Psoas muscle (tissue), 8 donors: ENCODE measurements around the gene PPFIA1. TPM values are rescaled to one million over a fixed set of nuclear protein-coding genes. Genes with fewer than 3 reads are reported as not detected.
A peak's percentile ranks its signal among the peaks of the same experiment; 100 is the strongest.

Source experiments
- ATAC-seq, 4 donors: fragments of 200-7000 bp; cut with Tn5 transposase; one replicate each; pipeline ENCODE4 v1.9.1; 2020; ENCODE audit warnings: moderate library complexity in 3 of 4, mild to moderate bottlenecking in 2 of 4
- DNase-seq, 2 donors: peaks; one replicate each; pipeline ENCODE4 v3.0.0-alpha.2; 2020
- H3K27ac ChIP-seq: fragments of 200-600 bp; one replicate; pipeline ENCODE4 v1.8.0; 2022
- H3K27me3 ChIP-seq, 3 donors: fragments of 200-600 bp in 1 of 3; one replicate each; pipeline versions ENCODE4 v1.6.1 to v1.8.0; 2013 to 2022; ENCODE audit warnings: low read length in 2 of 3, mild to moderate bottlenecking in 2 of 3, moderate library complexity in 1 of 3; ENCODE audit not compliant: insufficient read depth in 3 of 3
- H3K36me3 ChIP-seq, 2 donors: fragments of 200-600 bp in 1 of 2; one replicate each; pipeline versions ENCODE4 v1.6.1 to v1.8.0; 2013 to 2022; ENCODE audit warnings: low read depth in 1 of 2, mild to moderate bottlenecking in 1 of 2, moderate library complexity in 1 of 2; ENCODE audit not compliant: insufficient read depth in 1 of 2
- H3K4me1 ChIP-seq: fragments of 200-600 bp; one replicate; pipeline ENCODE4 v1.8.0; 2022
- H3K4me3 ChIP-seq: fragments of 200-600 bp; one replicate; pipeline ENCODE4 v1.8.0; 2022; ENCODE audit warnings: mild to moderate bottlenecking
- H3K9me3 ChIP-seq: fragments of 200-600 bp; one replicate; pipeline ENCODE4 v1.8.0; 2022
- CTCF ChIP-seq: fragments of 200-600 bp; IDR thresholded peaks from one replicate; pipeline ENCODE4 v1.8.0; 2022; ENCODE audit warnings: antibody characterized with exemption
- WGBS, 3 donors: extraction: QIAGEN DNeasy Blood & Tissue Kit; methylation state at CpG; one replicate each; pipeline versions ENCODE4 v1.1.6 to v1.1.7; 2013; 5-methylcytosine and 5-hydroxymethylcytosine counted together
- intact Hi-C, 2 donors: fragments of 100-400 bp; cut with DNase I; formaldehyde crosslinking; loops; one replicate each; pipeline versions ENCODE4 v1.11.0 to v1.14.2; 2022
- polyA plus RNA-seq, 3 donors: library from polyadenylated mRNA; stranded (reverse); fragments of 200-250 nt; gene quantifications; one replicate each; pipeline ENCODE4 v1.2.3, GENCODE V29; 2013
- total RNA-seq, 4 donors: library from RNA; stranded (reverse); fragmentation: NEBNext Ultra II Directional in 2 of 4; extraction: Animal tissue kit (Norgen Biotek cat#: 25700) in 2 of 4; gene quantifications; one replicate each; pipeline versions ENCODE4 v1.2.1 to v1.2.4, GENCODE V29; 2021 to 2023
- donor health status: healthy with polysubstance abuse.
- donor health status: DM: no; HTN: no; CAD: no; lungs with moderate emphysema.
- donor health status: Bipolar disorder and iron deficiency.
- donor health status: healthy.
- donor health status: DM: yes; HTN: yes; CAD: no.
- donor health status: DM: no; HTN: no; CAD: no.
- donor health status: DM: no; HTN: no; CAD: no.
- donor health status: DM: yes; HTN: yes; CAD: no.

Gene PPFIA1
- total and polyA plus RNA-seq, 7 donors, result 16.7 to 49.5 (median 34.3) TPM

DNA sequence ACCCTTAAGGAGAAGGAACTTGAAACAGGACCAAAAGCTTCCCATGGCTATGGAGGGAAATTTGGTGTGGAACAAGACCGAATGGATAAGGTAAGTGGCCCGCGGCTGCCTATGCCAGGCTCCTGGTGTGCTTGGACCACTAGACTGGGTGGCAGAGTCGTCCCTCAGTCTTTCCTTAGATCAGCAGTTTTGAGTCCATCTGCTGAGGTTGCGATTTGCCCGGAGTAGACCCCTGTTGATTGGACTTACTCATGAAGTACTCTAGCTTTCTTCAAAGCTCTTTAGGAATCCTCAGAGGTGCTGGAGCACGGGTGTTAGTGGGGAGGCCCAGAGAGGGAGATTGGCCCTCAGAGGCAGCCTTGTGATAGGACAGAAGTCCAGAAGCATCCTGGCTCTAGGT, 139.4 kb downstream of the PPFIA1 start:
- H3K27ac ChIP-seq, result no peak overlapping the region
- intact Hi-C loops, result no loop called here
- no peaks in the 10 kb centered on the region for H3K4me1 ChIP-seq
- no peak for ATAC-seq
- no peaks in the 10 kb centered on the region for H3K27me3 ChIP-seq
- DNase-seq, result no peak
- no peak overlapping the region for H3K4me3 ChIP-seq
- no peak for TF ChIP-seq CTCF
- H3K9me3 ChIP-seq, result no peaks in the 10 kb centered on the region
- peaks cover 22 to 100% of the 10 kb centered on the region in 2 donors for H3K36me3 ChIP-seq
- WGBS, 3 donors, result 91 to 96% (median 93%) methylated on average over 7 of the region's 7 CpGs

DNA sequence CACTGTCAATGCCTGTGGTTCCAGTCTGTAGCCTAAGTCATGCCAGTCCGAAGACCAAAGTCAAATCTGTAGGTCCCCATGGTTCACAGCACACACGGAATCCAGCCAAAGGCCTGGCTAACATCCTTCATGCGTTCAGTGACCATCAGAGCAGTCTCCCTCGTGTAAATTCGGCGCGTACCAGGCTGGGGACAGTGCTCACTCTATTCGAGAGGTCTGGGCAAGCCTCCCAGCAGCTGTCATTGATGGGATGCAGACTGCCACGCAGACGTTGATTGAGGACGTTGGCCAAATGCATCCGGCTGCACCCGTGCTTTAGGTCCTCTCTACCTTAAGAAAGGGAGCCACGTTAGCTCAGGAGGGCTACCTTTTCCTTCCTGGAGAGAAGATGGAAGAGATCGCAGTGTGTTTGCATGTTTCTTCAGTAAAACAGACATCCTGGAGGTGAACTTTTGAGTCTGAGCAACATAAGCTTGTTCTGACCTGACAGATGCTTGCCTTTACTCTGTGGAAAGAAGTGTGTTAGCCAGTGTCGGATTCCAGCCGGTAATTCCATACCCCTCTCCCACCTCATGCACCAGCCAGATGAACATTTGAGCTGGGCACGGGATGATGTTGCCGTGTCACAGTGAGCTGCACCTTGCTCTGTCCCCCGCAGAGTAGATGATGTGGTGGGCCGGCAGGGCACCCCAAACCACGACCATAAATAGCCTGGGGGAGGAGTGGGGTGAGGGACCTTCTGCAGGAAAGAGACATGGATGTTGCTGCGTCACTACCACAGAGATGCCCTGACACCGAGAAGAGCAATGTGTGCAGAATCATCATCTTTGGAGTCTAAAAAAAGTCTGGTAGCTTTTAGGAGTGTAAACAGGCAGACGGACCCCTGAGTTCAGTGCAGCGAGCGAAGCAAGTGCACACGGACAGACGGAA, 140.1 kb downstream of the PPFIA1 start:
- DNase-seq (no peak), ATAC-seq (peak in 1 of 4 donors; percentile 18)
- WGBS, 3 donors, result 69 to 76% (median 70%) methylated on average over 29 of the region's 29 CpGs
- Histone ChIP-seq H3K9me3 (no peaks in the 10 kb centered on the region), H3K27me3 (no peaks in the 10 kb centered on the region), H3K4me3 (no peak overlapping the region), H3K36me3 (peaks cover 22 to 100% of the 10 kb centered on the region in 2 donors), H3K4me1 (no peaks in the 10 kb centered on the region), H3K27ac (no peak overlapping the region)
- intact Hi-C loops, result no loop called here
- TF ChIP-seq CTCF, result no peak

DNA sequence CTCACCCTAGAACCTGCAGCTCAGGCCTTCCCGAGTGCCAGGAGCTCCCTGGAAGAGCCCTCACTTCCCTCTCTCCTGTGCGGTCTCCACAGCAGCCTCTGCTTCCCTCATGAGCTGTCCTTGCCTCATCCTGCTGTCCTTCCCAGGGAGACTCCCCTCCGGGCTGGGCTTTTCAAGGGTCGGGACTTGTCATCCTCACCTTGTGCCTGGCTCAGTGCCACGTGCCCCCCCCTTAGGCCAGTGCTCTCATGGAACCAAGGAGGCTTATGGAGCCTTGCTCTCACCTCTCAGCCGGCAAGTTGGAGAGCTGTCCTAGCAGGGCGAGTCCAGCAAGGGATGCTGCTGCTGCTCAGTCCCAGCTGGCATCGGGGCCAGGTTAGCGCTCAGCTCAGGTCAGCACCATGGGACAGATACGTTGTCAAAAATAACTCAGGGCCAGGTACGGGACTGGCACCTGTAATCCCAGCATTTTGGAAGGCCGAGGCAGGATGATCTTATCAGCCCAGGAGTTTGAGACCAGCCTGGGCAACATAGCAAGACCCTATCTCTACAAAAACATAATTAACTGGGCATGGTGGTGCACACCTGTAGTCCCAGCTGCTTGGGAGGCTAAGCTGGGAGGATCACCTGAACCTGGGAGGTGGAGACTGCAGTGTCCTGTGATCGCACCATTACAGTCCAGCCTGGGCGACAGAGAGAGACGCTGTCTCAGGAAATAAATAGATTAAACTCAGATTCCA, 141.4 kb downstream of the PPFIA1 start:
- Histone ChIP-seq H3K4me3 (no peak overlapping the region), H3K27ac (no peak overlapping the region), H3K27me3 (no peaks in the 10 kb centered on the region), H3K36me3 (peaks cover 28 to 100% of the 10 kb centered on the region in 2 donors), H3K9me3 (no peaks in the 10 kb centered on the region), H3K4me1 (no peaks in the 10 kb centered on the region)
- ATAC-seq (no peak), DNase-seq (no peak)
- intact Hi-C loops, result no loop called here
- TF ChIP-seq CTCF, result no peak
- WGBS, 3 donors, result 92 to 93% (median 93%) methylated on average over 15 of the region's 15 CpGs

DNA sequence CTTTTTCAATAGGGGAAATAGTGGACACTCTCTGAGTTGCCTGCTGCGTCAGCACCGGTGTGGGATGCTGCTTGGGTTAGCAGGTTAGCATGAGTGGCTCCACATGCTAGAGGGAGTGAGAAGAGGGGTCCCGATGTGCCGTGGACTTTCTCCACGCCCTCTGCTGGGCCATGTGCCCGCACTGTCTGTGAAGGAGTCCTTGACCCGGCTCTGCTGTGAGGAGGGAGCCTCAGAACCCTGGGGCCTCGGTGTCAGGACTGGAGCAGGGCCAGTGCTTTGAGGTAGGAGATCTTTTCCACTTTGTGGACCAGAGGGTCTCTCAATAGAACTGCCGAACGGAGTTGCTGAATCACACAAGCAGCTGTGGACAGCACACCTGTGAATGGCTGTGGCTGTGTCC, 142.7 kb downstream of the PPFIA1 start:
- no peaks in the 10 kb centered on the region for H3K9me3 ChIP-seq
- ATAC-seq, result no peak
- H3K27ac ChIP-seq, result no peak overlapping the region
- TF ChIP-seq CTCF, result no peak
- H3K4me3 ChIP-seq, result no peak overlapping the region
- H3K27me3 ChIP-seq, result no peaks in the 10 kb centered on the region
- intact Hi-C loops, result no loop called here
- WGBS, 3 donors, result 91 to 97% (median 91%) methylated on average over 10 of the region's 10 CpGs
- H3K4me1 ChIP-seq, result no peaks in the 10 kb centered on the region
- H3K36me3 ChIP-seq, result peaks cover 25 to 100% of the 10 kb centered on the region in 2 donors
- no peak for DNase-seq
